ENCODE measurements around the gene RIC8A. TPM values are rescaled to one million over a fixed set of nuclear protein-coding genes. Genes with fewer than 3 reads are reported as not detected.

The RIC8A gene
- total and polyA plus RNA-seq, 2 of the 13 experiments (the other 11 are each of a cell fraction or from before 2014, with no cell fraction given), result 62.1 to 63.8 TPM

DNA sequence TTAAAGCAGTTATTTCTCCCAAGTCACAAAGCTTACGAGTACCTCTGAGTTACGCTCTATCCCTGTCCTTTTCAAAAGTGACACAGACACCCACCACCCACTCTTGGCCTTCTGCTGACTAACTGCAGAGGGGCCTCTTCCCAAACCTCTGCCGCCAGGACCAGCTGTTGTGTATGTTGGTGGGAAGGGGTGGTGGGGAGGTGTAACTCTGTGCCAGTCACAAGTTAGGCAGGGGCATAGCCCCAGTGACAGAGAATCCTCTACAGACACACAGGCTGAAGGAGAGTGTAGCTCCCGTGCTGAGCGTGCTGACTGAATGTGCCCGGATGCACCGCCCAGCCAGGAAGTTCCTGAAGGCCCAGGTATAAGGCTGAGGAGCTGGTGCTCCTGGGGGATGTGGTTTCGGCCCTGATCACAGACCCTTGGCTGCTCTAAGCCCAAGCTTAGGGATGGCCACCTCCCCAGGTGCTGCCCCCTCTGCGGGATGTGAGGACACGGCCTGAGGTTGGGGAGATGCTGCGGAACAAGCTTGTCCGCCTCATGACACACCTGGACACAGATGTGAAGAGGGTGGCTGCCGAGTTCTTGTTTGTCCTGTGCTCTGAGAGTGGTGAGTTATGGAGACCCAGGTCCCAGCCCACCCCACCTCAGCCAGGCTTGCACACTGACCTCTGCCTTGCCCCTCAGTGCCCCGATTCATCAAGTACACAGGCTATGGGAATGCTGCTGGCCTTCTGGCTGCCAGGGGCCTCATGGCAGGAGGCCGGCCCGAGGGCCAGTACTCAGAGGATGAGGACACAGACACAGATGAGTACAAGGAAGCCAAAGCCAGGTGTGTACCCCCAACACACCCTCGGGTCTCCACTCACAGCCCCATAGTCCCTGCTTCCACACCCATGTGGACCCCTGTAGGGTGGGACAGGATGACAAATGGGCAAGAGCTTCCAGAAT is 4.9 kb downstream of the RIC8A start (continued):
- no peak for TF ChIP-seq ZNF558 (CRISPR knock-in tag; IDR thresholded peaks at IDR 0.05; ENCODE audit: borderline replicate concordance)
- no peak for TF ChIP-seq ZNF598 (CRISPR knock-in tag; IDR thresholded peaks at IDR 0.05; ENCODE audit: borderline replicate concordance)
- TF ChIP-seq, protein P1, sequence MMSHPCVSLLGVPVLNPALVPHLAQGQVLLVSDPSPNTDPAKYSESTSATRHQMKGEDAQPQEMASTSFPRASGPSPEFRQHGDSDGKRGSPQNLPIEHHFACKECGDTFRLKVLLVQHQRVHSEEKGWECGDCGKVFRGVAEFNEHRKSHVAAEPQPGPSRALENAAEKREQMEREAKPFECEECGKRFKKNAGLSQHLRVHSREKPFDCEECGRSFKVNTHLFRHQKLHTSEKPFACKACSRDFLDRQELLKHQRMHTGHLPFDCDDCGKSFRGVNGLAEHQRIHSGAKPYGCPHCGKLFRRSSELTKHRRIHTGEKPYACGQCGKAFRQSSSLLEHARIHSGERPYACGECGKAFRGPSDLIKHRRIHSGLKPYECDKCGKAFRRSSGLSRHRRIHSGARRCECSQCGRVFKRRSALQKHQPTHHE (CRISPR knock-in tag; IDR thresholded peaks at IDR 0.05; ENCODE audit: borderline replicate concordance), result no peak
- no peak for TF ChIP-seq MYNN (CRISPR knock-in tag; IDR thresholded peaks at IDR 0.05; ENCODE audit: low read depth)
- TF ChIP-seq EED (CRISPR knock-in tag; IDR thresholded peaks at IDR 0.05), result no peak
- TF ChIP-seq ZNF556 (CRISPR knock-in tag; IDR thresholded peaks at IDR 0.05; ENCODE audit: borderline replicate concordance), result no peak

DNA sequence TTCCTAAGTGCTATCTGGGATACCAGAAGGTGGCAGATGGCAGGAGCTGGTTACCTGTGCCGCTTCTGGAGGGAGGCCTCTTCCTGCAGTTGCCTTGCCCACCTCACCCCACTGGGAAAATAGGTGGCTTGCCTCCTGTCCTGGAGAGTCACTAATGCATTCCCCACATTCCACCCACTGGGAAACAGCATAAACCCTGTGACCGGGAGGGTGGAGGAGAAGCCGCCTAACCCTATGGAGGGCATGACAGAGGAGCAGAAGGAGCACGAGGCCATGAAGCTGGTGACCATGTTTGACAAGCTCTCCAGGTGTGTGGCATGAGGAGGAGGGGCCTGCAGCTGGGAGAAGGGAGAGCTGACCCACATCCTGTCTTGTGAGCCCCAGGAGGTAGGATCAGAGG is 5.6 kb downstream of the RIC8A start:
- H4K20me1 ChIP-seq (ENCODE audit: insufficient read depth, low read length), result no peaks in the 10 kb centered on the region; the same call in 1 of the 2 replicates
- H3K27ac ChIP-seq (ENCODE audit: extremely low read length, insufficient read depth, low read length), result no peak overlapping the region
- H3K4me2 ChIP-seq (ENCODE audit: low read depth, low read length), result no peak overlapping the region
- BruUV-seq (replicated peaks), result no TSS peak
- no peak for DNase-seq (ENCODE audit: low spot score)
- no peak overlapping the region for H3K4me3 ChIP-seq (replicated peaks in 1 of 3; ENCODE audit: insufficient read depth in 1 of 3, low read depth in 2 of 3, low read length in 3 of 3)
- POLR2A ChIA-PET, result no interaction called here
- H3K79me2 ChIP-seq (ENCODE audit: insufficient read depth, low read length), result peaks cover 25% of the 10 kb centered on the region
- H3K9me3 ChIP-seq (ENCODE audit: low read length), result no peaks in the 10 kb centered on the region
- 92% methylated on average over 4 of the region's 4 CpGs for WGBS (ENCODE audit: low lambda C conversion rate)
- no peaks in the 10 kb centered on the region; a peak in 1 of 5 replicates for H3K27me3 ChIP-seq (ENCODE audit: control insufficient read depth in 1 of 2, insufficient read depth in 2 of 2, low read length in 2 of 2)
- CTCF ChIA-PET (ENCODE audit: low intra/inter-chr PET ratio, low total read pairs), result no interaction called here
- no peak overlapping the region for H3K9ac ChIP-seq (ENCODE audit: insufficient read depth, low read depth, low read length)
- in situ Hi-C loops (cut with HindIII; ENCODE audit: extremely low pct_ligation_motif_present, low pct_unique_long_range_greater_than_20kb) (no loop called here), intact Hi-C loops (cut with micrococcal nuclease; ENCODE audit: unreplicated experiment) (no loop called here)
- peaks cover 36 to 60% of the 10 kb centered on the region in 2 experiments for H3K36me3 ChIP-seq (replicated peaks in 1 of 2; ENCODE audit: control insufficient read depth in 1 of 2, insufficient read depth in 2 of 2, low read length in 2 of 2)
- no peak for TF ChIP-seq ZNF367 (CRISPR knock-in tag; IDR thresholded peaks at IDR 0.05; ENCODE audit: borderline replicate concordance)
- TF ChIP-seq ZFP90 (CRISPR knock-in tag; IDR thresholded peaks at IDR 0.05; ENCODE audit: borderline replicate concordance), result no peak
- TF ChIP-seq, protein P2, sequence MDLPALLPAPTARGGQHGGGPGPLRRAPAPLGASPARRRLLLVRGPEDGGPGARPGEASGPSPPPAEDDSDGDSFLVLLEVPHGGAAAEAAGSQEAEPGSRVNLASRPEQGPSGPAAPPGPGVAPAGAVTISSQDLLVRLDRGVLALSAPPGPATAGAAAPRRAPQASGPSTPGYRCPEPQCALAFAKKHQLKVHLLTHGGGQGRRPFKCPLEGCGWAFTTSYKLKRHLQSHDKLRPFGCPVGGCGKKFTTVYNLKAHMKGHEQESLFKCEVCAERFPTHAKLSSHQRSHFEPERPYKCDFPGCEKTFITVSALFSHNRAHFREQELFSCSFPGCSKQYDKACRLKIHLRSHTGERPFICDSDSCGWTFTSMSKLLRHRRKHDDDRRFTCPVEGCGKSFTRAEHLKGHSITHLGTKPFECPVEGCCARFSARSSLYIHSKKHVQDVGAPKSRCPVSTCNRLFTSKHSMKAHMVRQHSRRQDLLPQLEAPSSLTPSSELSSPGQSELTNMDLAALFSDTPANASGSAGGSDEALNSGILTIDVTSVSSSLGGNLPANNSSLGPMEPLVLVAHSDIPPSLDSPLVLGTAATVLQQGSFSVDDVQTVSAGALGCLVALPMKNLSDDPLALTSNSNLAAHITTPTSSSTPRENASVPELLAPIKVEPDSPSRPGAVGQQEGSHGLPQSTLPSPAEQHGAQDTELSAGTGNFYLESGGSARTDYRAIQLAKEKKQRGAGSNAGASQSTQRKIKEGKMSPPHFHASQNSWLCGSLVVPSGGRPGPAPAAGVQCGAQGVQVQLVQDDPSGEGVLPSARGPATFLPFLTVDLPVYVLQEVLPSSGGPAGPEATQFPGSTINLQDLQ (CRISPR knock-in tag; IDR thresholded peaks at IDR 0.05), result no peak
- TF ChIP-seq POLR2G (IDR thresholded peaks at IDR 0.05; ENCODE audit: low read depth, low read length), result no peak
- no peak for TF ChIP-seq ZNF136 (CRISPR knock-in tag; IDR thresholded peaks at IDR 0.05; ENCODE audit: low read depth)
- H3K4me1 ChIP-seq (ENCODE audit: insufficient read depth, low read length), result peaks cover 42% of the 10 kb centered on the region
- ATAC-seq, result no peak
- H2AFZ ChIP-seq (ENCODE audit: low read length), result no peak overlapping the region
- FAIRE-seq, result no peak
